Testis (tissue), 2 donors: ENCODE results near the gene SLMAP.

Source experiments
- CTCF ChIP-seq, 3 experiments: fragments of 450-650 bp in 2 of 3; fragments of 200-600 bp in 1 of 3; sonication (generic) in 1 of 3; IDR thresholded peaks; one replicate each; pipeline ENCODE4 v1.5.1; 2016 to 2019; ENCODE audit warnings: antibody characterized with exemption in 3 of 3, mild to moderate bottlenecking in 2 of 3, moderate library complexity in 1 of 3
- POLR2A ChIP-seq: fragments of 450-650 bp; IDR thresholded peaks from one replicate; pipeline ENCODE4 v1.6.1; 2017; ENCODE audit warnings: antibody characterized with exemption, mild to moderate bottlenecking, moderate library complexity

- no peak for TF ChIP-seq CTCF (IDR thresholded peaks at IDR 0.05)
- TF ChIP-seq POLR2A, result no peak
These were observed 95.2 kb downstream of the SLMAP start for GRCh38 chr3:57851304-57851703.
